DMS53 treated with DMSO at 0.1 percent for 48 hours (cell line): ENCODE data around the gene KMT2C.
"Not testable (repeated sequence)": the region's sequence is repeated elsewhere in the genome, so short reads cannot be mapped to it uniquely, and the experiment has no call there.

Source experiments
- DNase-seq: peaks from one replicate; lab custom pipeline; 2025; ENCODE audit not compliant: unreplicated experiment; lab: John Stamatoyannopoulos, UW

KMT2C gene

GRCh38 chr7:152363798-152364197, 72.0 kb downstream of the KMT2C start:
- DNase-seq = no peak

- DNase-seq = no peak
Measured at GRCh38 chr7:152362128-152362926, 73.5 kb downstream of the KMT2C start.

- DNase-seq = no peak
Measured at GRCh38 chr7:152355474-152356057, 80.2 kb downstream of the KMT2C start.

GRCh38 chr7:152354061-152354460, 81.7 kb downstream of the KMT2C start:
- no peak for DNase-seq

GRCh38 chr7:152353281-152353680, 82.5 kb downstream of the KMT2C start:
- DNase-seq = not testable (repeated sequence)

GRCh38 chr7:152351747-152352146, 84.1 kb downstream of the KMT2C start:
- DNase-seq = not testable (repeated sequence)

GRCh38 chr7:152351168-152351567, 84.6 kb downstream of the KMT2C start:
- DNase-seq = no peak

GRCh38 chr7:152347888-152348287, 87.9 kb downstream of the KMT2C start:
- no peak for DNase-seq

DNA sequence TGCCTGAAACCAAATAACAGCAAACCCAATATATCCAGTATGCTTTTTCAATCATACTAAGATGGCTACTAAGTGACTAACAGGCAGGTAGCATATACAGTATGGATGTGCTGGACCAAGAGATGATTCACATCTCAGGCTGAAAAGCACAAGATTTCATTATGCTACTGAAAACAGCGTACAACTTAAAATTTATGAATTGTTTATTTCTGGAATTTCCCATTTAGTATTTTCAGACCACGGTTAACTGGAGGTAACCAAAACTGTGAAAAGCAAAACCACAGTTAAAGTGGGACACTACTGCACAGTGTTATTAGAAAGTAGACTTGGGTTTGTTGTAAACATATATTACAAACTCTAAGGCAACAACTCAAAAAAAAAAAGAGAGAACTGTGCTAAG, 91.5 kb downstream of the KMT2C start:
- DNase-seq = no peak

- no peak for DNase-seq
Measured at GRCh38 chr7:152342796-152343195, 93.0 kb downstream of the KMT2C start.

DNA sequence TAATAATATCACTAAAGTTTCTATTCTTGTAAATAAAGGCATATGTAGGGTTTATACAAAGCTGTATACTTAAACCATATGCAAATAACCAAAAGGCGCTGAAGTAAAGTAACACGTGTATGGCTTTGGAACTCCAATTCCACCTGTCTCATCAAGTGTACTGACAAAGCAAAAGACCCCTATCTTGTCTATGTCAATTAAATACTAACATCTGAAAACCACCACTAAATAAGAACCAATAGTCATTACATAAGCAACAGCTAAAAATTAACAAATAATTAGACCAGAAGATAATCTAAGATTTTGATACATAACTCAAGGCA, 93.9 kb downstream of the KMT2C start:
- DNase-seq = no peak

DNA sequence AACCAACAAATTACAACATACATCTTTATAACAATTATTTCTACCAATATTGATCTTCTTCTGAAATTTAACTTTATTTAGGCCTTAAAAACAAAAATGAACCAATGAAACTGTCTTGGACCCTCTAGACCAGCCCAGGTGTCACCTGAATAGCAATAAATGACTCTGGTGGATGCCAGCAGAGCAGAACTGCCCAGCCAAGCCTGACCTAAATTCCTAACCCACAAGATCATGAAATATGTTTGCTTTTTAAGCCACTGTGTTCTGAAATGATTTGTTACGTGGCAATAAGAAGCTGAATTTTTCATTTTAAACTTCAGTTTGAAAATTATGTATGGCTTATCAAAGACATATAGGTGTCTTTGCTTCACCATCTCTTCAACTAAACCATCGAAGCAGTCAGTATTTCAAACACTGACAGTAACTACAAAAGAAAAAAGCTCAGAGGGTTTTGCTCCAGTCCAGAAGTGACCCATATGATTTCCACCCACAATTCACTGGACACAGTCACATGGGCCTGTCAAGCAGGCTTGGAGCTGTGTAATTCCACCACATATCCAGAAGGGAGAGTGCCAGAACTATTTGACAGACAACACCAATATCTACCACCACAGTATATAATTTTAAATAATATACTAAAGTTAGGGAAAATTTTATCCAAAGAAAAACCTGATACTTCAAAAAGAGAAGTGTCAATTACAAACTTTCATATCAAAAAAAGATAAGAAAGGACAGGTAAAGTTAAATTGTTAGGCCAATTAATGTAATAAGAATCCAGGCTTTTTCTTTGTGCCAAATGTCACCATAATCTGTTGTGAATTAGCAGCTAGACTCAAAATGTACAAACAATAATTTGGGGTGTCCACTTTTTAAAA, 94.5 kb downstream of the KMT2C start:
- peak; percentile 19 for DNase-seq

DNA sequence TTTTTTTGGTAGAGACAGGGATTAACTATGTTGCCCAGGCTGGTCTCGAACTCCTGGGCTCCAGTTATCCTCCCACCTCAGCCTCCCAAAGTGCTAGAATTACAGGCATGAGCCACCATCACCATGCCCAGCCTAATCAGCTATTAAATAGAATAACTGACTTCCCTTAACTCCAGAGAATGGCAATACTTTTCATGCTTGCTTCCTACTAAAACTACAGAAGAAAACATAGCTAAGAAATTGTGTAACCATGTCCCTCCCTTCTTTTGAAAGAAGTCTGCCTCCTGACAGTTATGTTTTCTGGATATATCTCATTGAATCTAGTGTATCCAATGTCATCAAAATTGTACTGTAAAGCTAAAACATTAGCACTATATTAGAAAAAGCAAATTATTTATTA, 95.6 kb downstream of the KMT2C start:
- DNase-seq = no peak

GRCh38 chr7:152338561-152338960, 97.2 kb downstream of the KMT2C start:
- no peak for DNase-seq

DNA sequence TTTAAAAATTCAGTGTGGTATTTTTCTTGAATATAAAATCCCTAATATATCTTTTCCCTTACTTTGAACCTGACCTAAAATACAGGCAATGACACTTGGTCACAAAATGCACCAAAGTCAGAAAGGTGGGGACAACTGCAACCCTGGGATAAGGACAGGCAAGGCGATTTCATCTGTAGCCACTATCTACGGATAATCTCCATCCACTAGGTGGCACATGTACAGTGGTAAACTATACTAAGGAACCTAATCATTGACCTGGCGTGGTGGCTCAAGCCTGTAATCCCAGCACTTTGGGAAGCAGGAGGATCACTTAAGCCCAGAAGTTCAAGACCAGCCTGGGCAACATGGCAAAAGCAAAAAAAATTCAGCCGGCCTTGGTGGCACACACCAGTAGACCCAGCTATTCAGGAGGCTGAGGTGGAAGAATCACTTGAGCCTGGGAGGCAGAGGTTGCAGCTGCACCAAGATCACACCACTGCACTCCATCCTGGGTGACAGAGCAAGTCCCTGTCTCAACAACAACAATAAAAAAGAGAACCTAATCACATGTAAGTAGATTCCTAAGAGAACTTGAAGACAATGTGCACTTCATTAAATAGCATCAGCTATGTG, 98.9 kb downstream of the KMT2C start:
- DNase-seq = peak; percentile 58

DNA sequence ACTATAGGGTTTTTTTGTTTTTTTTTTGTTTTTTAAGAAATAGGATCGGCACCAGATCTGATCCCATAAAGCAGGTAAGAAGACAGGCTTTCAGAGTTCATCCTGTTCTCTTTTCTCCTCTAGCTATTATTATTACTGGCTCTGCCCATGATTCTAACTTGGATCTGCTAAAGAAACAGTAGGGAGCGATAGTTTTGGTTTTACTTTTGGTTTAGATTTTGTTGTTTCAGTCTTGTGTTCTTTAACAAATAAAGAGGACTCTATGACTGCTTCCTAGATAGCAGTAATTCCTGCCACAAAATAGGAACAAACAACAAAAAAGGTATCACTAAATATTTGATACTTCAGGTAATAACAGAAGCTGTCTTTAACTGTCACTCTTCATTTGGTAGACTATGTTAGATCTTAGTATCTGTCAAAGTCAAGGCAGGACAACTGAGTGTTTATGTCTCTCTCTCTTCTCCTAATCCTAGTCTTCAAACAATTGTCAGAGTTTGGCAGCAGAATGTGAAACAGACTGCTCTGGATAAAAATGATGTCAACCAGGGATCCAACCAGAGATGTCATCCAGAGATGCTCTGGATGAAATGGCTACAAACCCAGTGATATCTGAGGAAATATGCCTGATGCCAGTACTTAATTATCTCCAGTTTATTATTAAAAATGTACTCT, 99.8 kb downstream of the KMT2C start:
- DNase-seq = no peak

DNA sequence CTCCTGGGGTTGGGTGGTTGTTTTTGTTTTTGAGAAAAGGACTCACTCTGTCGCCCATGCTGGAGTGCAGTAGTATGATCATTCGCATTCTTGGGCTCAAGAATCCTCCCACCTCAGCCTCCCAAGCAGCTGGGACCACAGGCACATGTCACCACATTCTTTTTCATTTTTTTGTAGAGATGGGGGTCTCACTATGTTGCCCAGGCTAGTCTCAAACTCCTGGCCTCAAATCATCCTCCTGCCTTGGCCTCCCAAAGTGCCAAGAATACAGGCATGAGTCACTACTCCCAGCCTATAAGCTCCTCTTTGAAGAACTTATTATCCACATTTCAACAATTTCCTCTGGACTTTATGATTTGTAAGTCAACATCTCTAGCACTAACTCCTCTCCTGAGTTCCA, 102.7 kb downstream of the KMT2C start:
- no peak for DNase-seq

- DNase-seq = no peak
Measured at GRCh38 chr7:152330827-152331226, 105.0 kb downstream of the KMT2C start.

GRCh38 chr7:152329469-152329868, 106.3 kb downstream of the KMT2C start:
- no peak for DNase-seq

DNA sequence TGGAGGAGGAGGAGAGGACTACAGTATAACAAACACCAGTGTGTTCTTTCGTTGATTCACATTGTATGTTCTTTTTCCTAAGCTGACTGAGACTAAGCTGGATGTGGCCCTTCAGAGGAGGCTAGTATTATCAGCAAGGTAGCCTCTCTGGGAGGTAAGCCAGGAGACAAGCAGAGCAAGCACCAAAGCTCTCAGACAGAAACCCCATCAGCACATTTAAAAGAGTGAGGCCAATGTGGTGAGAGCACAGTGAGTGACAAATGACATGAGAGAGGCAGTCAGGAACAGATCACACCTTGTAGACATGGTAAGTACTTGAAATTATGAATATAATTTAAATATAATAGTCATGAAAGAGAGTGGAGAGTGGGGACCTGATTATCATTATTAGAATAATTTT, 107.6 kb downstream of the KMT2C start:
- no peak for DNase-seq

- no peak for DNase-seq
Measured at GRCh38 chr7:152315845-152316244, 120.0 kb downstream of the KMT2C start.
